Measurements from ENCODE around the gene SMOC1.

Gene SMOC1

GRCh38 chr14:69863083-69863482, 16.1 kb upstream of the SMOC1 start:
- DNase-seq: no peak

DNA sequence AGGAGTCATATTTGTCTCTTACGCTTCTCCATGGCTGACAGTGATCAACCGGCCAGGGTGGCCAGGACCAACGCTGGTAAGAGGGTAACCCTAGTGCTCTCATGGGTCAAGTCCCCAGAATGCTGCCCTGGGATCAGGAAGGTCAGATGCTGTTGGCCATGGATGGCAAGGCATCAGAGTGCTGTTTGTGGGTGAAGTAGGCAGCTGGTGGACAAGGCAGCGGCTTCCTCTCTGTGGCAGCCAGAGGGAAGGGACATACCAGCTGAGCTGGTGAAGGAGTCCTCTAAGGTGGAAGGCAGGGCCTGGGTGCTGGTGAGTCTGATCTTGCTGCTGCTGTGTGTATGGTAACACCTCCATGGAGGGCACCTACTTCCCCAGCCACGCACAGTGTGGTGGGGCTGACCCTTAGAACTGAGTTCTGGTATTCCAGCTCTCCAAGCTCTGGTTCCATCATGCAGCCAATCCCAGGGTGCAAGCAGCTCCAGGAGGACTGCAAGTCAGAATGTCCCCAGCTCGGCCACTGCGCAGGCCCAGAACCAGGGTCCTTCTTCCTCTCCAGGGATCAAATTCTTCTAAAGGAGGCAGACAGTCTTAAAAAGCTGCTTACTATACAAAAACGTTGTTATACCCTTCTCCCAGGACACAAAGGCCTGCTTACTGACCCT, 13.4 kb upstream of the SMOC1 start:
- no peak for DNase-seq

DNA sequence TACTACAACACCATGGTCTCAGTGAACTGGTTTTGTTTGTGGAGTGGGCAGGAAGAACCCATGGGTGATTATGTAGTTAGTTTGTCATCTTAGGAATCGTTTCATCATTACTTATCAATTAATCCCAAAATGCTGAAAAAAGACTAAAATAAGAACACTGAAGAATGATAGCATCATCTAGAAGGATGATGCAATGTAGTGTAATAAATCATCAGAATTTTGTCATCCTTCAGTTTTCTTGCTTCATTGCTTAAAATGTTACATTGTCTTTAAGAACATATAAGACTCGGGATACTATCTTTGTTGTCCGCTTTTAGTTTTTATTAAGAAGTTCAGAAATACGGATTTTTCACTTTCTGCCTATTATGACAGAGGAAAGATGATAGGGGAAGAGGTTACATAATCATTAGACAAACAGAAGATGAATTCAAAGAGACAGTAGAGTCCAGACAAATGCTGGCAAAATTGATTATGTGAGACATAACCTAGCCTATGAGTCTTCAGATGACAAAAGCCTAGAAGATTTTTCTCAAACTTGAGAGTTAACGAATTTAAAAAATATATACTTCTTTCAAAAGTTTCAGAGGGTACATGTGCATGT, 10.8 kb upstream of the SMOC1 start:
- no peak for DNase-seq

DNA sequence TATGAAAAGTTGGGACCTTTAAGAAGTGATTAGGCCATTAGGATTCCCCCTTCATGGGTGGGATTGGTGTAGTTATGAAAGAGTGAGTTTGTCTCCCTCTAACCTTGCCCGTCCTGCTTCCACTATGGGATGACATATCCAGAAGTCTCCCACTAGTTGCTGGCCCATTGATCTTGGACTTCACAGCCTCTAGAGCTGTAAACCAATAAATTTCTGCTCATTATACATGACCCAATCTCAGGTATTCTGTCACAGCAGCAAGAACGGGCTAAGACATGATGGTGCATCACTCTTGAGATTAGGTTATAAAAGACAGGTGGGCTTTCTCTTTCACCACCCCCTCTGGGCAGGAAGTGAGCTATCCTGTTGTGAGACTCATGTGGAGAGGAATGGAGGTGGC, 8.6 kb upstream of the SMOC1 start:
- DNase-seq: no peak

- no peak for DNase-seq
Measured at GRCh38 chr14:69873877-69874780, 5.1 kb upstream of the SMOC1 start.

- no peak for DNase-seq
Measured at GRCh38 chr14:69876221-69876847, 2.9 kb upstream of the SMOC1 start.

DNA sequence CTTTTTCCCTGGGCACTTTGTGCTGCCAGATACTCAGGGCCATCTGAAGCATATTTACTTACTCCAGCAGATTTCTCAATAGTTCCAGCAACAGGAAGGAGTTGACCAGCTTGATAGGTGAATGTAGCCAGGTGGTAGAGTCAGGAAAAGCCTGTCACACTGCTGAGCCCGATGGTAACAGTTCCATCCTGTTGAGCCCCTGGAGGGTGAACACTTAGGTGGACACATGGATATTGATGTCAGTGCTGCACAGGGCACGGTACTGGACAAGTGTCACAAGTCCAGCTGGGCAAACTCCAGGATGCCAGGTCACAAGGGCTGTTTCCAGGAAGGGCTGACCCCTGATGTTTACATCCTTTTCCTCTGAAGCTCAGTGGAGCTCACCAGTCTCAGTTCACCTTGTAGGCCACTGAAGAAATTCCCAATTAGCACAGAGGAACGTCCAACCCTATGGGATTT, 2.3 kb upstream of the SMOC1 start:
- DNase-seq: no peak

DNA sequence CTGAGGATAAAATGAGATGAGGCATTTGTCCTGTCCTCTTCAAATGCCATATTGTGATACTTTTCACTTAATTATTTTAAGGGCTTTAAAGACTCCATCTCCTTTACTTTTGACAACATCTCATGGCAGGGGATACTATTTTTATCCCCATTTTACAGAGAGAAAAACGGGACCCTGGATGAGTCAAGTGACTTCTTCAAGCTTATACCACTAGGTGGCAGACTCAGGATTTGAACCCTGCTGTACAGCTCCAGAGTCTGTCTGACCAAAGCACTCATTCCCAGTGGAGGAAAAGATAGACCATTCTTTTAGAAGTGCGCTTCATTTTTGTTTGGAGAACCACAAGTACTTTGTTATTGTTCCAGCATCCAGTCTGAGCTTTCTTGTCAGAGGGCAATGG, 1.7 kb upstream of the SMOC1 start:
- DNase-seq: no peak

- DNase-seq: no peak
Measured at GRCh38 chr14:69878251-69878650, 965 bp upstream of the SMOC1 start.

- peak; percentile 54 for DNase-seq
Measured at GRCh38 chr14:69880044-69880487, 850 bp downstream of the SMOC1 start.

DNA sequence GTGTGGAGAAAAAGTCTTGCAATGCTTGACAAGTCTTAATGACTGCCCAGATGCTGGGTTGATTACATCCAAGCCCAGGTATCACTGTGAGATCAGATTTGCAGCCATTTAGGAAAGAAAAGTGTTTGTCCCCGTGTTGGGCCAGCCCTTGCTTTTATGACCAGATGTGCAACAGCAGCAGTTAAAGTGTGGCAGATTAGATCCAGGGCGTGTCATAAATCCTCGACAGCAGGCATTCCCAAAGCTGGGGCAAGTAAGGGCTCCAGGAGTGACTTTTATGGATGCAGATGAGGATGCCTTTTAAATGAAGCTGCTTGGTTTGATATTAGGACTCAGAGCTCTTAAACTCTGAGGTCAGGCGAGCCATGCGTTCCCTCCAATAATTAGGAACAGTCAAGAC, 1.7 kb downstream of the SMOC1 start:
- no peak for DNase-seq

DNA sequence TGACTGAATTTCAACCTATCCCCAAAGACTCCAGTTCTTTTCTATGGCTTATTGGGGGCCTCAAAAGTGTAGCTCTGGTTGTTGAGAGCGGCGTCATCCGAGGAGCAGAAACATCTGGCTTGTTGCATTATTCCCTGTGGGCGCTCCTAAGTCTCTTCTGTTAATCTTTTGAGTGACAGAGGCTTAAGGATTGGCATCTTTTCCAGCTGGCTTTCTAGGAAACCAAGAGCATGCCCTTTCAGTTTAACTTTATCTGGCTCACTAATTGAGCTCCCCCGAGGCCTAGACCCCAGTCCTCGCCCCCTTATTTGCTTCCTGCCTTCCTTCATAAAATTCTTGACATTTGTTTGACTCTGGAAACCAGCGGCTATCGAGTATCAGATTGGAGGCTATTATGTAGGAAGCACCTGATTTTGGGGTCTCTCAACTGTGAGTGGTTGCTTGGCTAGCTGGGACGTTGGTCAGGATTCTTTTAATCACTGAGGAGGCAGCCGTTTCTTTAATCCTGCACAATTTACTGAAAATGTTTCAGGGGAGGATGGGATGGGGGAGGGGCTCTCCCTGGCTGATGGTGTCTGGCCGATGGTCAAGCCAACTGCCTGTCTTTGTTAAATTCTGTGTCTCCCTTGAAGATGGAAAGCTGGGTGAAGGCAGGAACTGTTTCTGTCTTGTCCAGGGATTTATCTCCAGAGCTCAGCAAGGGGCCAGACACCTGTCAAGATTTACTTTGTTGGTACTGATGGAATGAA, 3.1 kb downstream of the SMOC1 start:
- DNase-seq: no peak

DNA sequence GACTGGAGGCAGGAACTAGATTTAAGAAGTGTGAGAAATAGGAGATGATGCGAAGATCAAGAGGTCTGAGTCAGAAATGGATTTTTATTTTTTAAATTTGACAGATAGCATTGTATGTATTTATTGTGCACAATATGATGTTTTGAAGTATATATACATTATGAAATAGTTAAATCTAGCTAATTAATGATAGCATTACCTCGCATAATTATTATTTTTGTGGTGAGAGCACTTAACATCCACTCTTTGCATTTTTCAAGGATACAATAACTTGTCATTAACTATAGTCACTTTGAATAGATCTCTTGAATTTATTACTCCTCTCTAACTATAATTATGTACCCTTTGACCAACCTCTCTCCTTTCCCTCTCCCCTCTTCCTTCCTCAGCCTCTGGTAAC, 3.7 kb downstream of the SMOC1 start:
- no peak for DNase-seq

- DNase-seq: no peak
Measured at GRCh38 chr14:69886453-69887242, 7.4 kb downstream of the SMOC1 start.

- DNase-seq: no peak
Measured at GRCh38 chr14:69887740-69888657, 8.8 kb downstream of the SMOC1 start.

- no peak for DNase-seq
Measured at GRCh38 chr14:69891422-69891821, 12.2 kb downstream of the SMOC1 start.

GRCh38 chr14:69895109-69895508, 15.9 kb downstream of the SMOC1 start:
- no peak for DNase-seq

DNA sequence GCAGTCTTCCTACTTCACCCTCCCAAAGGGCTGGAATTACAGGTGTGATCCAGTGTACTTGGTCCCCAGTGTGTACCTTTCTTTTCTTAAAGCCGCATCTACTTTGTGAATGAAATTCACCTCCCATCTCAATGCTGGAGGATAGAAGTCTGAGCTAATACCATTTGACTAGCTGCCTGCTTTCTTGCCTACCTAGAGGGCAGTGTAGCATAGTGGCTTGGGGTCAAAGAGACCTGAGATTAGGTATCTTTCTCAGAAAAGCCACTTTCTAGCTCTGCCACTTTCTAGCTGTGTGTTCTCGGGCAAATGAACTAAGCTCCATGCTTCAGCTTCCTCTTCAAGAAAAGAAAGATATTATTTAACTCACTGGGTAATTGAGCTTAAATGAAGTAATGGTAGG, 16.9 kb downstream of the SMOC1 start:
- no peak for DNase-seq

GRCh38 chr14:69896972-69897371, 17.8 kb downstream of the SMOC1 start:
- DNase-seq: no peak

DNA sequence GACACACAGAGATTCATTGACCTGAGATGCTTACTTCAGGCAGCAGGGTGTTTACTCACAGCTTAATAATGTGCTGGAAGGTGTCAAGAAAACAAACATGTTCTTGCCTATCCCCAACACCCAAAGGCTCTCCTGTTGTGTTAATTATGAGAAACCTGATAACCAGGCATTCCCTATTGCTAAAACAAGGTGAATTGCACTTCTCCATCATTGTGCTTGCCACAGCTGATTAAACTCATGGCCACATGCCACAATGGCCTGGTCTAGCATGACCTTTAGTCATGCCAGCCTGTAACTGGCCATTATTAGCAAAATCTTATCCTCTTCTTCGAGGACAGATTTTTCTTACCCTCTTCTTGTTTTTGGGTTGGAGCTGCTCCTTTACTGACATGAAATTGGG, 21.4 kb downstream of the SMOC1 start:
- no peak for DNase-seq

All from left hindlimb (tissue), 1 donor.